SH-SY5Y (cell line): ENCODE data around the gene GPRIN2.
"Not testable (repeated sequence)": the region's sequence is repeated elsewhere in the genome, so short reads cannot be mapped to it uniquely, and the experiment has no call there.

Experiments used
- GATA2 ChIP-seq: IDR thresholded peaks from 2 replicates; pipeline ENCODE4 v1.6.1; 2011; ENCODE audit warnings: mild to moderate bottlenecking, low read depth, low read length
- GATA3 ChIP-seq: IDR thresholded peaks from 2 replicates; pipeline ENCODE4 v1.6.1; 2011; ENCODE audit warnings: low read depth, mild to moderate bottlenecking, low read length, moderate library complexity

The GPRIN2 gene

DNA sequence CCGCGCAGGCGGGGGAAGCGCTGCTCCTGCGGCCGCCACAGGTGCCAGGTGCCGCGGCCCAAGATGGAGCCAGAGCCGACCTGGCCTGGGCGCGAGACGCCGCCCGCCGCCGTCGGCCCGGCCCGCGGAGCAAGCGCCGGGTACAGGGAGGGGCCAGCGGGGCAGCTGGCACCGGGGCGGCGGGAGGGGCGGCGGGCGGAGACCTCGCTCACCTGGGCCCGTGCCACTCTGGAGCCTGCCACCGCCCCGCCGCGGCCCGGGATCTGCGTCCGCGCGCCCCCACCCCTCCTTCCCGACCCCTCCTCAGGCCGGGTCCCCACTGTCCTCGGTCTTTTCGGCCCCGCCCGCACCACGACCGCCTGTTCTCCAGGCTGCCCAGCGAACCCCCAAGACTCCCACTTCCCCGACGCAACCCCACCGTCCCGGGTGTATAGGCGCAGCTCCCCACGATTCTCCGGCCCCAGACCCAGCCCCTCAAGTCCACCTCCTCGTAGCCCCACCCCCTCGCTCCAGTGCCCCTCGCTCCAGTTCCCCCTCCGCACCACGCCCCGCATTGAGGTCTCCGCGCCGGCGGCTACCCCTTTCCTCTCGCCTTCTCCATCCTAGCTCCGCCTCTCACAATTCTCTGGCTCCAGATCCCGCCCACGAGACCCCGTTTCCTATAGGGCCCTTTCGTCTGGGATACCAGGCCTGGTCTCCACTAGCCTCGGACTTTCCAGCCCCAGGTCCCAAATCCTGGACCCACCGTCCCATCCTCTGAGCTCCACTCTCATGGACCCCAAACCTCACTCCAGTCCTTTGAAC, at the start of gene GPRIN2:
Gene GPRIN2, minus strand, starts transcription at position 144 of the 804 bp plus-strand sequence. CDS start 5,922 bp downstream, outside the sequence.
- TF ChIP-seq GATA2: no peak
- TF ChIP-seq GATA3: no peak

DNA sequence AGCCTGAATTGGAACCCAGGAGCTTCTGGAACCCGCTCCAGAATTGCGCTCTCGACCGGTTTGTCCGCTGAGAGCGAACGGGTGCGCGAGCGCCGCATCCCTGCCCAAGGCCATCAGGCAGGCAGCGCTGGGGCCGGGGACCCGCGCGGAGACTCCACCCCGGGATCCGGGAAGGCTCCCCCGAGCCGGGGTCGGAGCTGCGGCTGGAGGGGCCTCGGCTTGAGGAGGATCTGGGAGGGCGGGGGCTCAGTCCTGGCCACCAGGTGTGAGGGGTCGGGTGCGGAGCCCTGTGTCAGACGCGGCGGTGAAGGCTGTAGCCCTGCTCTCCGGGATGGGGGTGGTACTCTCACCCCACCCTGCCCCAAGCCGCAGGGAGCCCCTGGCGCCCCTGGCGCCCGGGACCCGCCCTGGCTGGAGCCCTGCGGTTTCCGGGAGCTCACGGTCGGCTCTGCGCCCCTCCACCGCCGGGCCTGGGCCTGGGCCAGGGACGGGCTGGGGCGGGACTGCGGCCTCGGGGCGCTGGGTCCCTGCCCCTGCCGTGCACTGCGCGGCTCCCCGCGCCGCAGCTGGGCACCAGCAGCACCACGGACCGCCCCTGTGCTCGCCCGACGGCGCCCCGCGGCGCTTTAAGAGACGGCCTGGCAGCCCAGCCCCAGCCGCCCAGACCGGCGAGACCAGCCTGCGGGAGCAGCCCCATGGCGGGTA, 22.2 kb upstream of the GPRIN2 start, which contains the start of gene SYT15:
Gene SYT15, plus strand, starts transcription at position 655 of the 705 bp plus-strand sequence. Its CDS starts 41 bp downstream, at position 696.
- not testable (repeated sequence) for TF ChIP-seq GATA3, GATA2

DNA sequence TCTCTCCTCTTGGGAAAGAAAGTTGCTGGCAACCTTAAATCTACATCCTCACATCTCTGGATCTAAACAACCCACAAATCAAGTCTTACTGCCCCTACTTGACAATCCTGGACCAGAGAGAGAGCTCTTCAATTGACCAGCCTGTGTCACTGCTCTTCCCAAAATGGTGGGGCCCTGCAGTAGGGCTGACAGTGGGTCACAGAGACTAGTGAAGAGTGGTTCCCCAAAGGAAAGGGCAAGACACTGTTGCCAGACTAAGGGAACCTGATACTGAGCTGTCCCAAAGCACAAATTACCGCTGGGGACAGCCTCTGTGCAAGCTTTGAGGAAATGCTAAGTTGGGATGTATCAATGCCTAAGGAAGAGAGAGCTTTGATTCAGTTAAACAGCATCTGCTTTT, 4.5 kb upstream of the GPRIN2 start:
- TF ChIP-seq GATA3 (no peak), GATA2 (no peak)

DNA sequence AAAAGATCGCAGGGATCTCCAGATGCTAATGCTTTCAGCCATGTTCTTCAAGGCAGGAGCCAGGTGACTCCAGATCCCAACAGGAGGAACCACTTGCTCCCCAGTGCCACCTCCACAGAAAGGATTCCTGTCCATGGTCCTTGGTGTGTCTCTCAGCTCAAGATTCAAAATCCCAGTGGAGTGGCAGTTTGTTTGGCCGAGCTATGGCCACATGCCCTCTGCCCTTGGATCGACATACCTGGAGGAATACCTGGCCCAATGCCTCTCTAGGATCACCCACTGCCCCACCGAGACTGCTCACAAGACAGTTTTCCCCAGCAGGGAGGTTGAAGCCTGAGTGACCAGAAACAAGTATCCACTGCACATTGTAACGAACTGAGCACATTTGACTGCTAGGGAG, 3.9 kb upstream of the GPRIN2 start:
- TF ChIP-seq GATA2: no peak
- TF ChIP-seq GATA3: no peak

DNA sequence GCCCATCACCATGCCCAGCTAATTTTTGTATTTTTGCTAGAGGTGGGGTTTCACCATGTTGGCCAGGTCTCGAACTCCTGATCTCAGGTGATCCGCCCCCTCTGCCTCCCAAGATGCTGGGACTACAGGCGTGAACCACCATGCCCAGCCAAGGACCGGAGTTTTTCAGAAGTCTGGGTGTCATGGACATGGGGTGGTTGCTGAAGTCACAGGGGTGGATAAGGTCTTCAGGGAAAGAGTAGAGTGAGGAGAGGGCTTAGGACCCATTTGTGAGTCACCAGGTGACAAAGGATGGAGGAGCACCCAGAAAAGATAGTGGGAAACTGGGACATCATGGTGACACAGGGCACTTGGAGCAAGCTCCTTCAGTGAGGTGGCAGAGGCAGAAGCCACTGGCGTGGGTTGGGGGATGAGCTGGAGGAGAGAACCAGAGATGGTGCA, 2.8 kb upstream of the GPRIN2 start:
- TF ChIP-seq GATA3 (no peak), GATA2 (no peak)

DNA sequence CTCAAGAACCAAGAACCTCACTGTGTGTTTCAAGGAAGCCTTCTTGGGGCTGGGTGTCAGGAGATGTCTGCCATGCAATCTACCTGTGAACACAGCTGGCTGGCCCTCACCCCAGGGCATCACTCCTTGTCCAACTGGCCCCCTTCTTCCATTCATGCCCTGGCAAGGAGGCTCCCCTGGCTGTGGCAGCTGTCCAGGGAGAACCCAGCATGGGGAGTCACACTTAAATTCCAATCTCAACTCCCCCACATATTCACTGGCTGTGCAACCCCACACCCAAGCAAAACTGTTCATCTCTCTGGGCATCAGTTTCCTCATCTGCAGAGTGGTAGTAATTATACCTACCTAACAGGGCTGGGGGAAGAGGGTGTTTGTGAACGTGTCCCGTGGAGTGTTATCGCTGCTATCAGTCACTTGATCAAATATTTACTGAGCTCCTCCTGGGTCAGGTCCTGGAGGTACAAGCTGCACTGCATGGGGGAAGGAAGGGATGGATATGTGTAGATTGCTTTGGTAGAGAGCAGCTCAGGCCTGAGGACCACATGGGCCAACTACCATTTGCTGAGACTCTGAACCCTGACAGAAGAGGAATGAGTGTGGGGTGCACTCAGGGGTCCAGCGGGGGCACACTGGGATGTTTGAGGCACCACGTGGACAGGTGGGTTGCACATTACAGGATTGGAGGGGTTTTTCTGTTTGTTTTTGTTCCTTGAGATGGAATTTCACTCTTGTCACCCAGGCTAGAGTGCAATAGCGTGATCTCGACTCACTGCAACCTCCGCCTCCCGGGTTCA, 2.1 kb upstream of the GPRIN2 start:
- no peak for TF ChIP-seq GATA3
- no peak for TF ChIP-seq GATA2

DNA sequence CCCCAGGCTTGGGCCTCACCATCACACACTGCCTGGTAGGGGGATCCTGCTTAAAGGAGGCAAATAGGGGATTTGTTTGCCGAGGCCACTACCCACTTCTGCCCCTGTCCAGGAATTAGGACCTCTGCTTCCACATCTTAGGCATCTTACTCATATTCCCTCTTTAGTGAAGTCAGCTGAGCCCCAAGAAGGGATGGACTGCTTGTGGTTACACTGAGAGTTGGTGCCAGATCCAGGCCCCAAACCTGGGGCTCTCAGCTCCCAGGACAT, 1.6 kb upstream of the GPRIN2 start:
- TF ChIP-seq GATA2: no peak
- no peak for TF ChIP-seq GATA3

DNA sequence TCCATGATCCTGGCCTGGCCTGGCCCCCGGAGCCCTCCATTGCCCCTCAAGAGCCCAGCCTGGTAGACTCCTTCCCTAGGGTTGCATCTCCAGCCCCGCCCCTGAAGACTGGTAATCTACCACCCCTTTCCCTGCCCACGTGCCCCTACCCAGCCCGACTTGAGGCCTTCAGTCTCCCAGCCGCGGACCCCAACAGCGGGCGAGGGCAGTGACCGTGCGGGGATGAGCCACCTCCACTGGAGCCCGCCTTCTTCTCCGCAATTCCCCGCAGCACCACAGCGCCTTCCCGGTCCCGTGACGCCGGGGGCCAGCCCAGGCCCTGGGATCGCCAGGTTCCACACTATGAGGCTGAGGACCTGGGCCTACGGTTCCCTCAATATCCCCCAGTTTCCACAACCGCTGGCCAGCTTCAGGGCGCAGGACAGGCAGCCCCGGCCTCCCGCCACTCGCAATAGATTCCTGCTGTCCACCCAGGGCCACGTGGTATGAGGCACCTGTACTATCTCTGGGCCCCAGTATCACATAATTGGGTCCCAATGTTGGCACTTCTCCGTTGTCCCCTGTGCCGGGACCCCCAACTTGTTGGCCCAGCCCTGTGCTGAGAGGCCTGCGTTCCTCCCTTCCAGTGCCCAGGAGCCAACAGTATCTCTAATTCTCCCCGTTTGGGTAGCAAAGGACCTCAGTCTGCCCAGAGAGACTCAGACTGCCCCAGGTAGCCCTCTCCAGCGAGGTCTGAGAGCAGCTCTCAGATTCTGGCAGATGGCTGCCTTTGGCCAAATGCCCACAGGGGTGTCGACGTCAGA, 1.1 kb upstream of the GPRIN2 start:
- no peak for TF ChIP-seq GATA3
- no peak for TF ChIP-seq GATA2

DNA sequence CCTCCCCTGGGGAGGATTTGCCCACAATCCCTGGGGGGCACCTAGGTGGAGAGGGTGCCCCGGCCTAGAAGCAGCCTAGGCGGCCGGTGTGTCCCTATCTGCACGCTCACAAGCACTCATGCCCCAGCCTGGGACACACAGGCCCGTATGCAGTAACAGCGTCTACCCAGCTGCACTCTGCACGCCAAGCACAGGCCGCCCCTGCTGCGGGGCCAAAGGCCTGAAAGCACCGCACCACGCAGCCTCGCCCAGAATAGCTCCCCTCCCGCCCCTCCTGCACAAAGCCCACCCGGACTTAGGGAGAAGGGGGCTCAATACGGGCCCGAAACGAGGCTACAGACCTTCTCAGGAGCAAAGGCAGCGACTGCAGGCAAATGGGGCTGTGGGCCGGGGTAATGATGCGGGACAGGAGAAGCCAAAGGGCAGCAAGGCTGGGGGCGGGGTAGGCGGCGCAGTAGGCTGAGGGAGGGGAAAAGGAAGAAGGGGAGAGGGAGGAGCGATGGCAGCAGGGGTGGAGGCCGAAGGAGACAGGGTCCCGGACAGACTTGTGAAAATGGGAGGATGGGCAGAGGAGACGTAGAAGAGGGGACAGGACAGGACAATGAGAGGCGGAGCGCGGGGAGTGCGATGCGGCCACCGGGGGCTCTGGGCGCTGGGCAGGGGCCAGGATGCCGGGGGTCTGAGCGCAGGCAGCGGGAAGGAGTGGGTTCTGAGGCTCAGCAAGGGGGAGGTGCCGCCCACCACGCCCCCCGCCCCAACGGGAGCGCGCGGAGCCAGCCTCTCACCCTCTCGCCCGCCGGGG, 544 bp downstream of the GPRIN2 start:
- no peak for TF ChIP-seq GATA2
- TF ChIP-seq GATA3: no peak

DNA sequence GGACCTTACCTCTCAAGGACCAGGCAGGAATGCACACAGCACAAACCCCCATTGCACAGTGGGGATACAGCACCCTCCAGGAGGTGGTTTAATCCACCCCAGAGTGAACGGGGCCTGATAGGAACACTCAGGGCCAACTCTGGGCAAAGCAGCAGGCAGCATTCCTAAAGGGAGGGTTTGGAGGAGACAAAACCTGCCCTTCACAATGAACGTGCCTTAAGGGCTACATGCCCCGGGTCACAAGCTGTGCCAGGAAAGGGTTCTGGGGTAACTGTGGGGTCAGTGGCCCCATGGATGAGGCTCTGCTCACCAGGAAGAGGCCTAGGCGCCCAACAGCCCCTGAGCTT, 1.1 kb downstream of the GPRIN2 start:
- TF ChIP-seq GATA2 (no peak), GATA3 (no peak)

DNA sequence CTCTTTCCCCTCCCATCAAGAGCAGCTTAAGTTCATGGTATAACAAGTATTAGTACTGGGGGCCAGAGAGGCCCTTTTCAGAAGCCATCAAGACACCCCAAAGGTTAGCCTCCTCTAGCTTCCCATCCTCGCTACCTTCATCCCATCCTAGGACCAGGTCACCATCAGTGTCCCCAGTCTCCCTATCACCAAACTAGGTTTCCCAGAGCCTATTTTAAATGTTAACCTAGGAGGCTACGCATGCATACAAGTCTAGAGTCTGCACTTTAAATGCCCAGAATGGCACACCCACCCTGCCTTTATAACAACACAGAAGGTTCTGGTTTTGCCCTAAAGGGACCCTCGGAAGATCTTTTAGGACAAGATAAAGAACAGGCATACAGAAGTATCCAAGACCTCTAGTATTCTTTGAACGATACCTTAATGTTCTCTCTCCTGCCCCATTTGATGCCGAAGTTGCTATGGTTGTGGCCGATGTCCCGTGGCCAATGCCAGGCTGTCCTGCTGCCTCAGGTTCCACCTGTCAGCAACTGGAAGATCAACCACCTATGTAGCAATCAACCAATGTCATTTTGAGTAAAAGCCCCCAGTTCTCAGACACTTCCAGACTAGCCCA, 2.2 kb downstream of the GPRIN2 start:
- TF ChIP-seq GATA3 (no peak), GATA2 (no peak)

DNA sequence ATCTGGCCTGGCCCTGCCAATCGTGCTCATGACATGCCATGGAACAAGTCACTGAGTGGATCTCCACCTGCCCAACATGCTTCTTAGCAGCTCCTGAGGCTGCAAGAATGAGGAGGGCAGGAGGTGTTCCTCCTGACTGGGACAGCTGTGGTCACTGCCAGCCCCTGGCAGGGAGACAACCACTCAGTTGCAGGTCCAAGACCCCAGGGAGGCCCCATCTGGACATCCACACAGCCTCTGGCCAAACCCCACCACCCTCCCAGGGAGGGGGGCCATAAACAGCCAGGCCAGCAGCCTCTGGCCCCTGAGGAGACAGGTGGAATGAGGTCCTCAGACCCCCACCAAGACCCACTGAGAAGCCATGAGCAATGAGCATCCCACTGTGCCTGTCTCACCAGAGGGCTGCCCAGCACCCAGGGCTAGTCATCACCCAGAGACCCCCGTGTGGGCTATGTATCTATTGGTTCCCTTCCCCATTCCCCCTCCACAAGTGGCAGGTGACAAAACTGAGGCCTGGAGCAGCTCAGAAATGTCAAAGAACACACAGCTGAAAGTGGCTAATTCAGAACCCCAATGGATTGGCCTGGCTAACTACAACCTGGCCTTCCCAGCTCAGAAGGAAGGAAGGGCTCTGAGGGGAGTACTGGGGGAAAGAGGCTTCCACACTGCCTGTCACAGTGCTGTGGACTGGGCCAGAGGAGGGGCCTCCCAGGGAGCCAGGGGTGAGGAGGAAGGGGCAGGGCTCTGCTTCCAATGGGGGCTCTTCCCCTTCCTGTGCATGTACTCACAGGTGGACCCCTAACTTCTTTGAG, 3.0 kb downstream of the GPRIN2 start:
- no peak for TF ChIP-seq GATA3
- TF ChIP-seq GATA2: no peak
